HepG2 (cell line): ENCODE measurements around the gene ACSM6.

Experiments
- GTF2F1 ChIP-seq: fragments of 150-350 bp; IDR thresholded peaks from 2 replicates; pipeline ENCODE4 v1.6.1; 2014; ENCODE audit warnings: low read length
- TF ChIP-seq, protein P1 (sequence below): sonication (generic); formaldehyde crosslinking; IDR thresholded peaks from 2 replicates; pipeline ENCODE4 v1.5.0; 2020; ENCODE audit warnings: mild to moderate bottlenecking, missing genetic modification reagents, moderate library complexity
- TF ChIP-seq, protein P2 (sequence below): sonication (generic); formaldehyde crosslinking; IDR thresholded peaks from 2 replicates; pipeline ENCODE4 v1.4.0; 2020; ENCODE audit warnings: missing genetic modification reagents

DNA sequence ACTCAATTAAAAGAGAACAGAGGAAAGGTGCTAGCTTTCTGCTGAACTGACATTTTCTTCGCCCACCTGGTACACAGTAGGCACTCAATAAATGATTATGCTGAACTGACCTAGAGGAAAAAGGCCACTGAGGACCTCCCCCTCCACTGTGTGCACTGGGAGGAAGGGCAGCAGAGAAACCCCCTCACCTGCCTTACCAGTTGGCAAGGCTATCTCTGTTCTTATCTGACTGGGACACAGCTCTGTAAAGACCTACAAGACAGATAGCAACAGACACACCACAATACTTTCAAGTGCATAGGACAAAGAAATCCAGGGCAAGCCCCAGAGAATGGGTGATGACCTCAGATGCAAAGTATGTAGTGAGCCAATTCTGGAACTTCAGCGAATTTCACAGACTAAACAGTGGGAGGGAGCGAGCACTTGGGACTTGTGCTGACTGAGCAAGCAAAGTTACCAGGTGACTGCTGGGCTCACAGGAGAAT, 66.4 kb downstream of the ACSM6 start:
- no peak for TF ChIP-seq GTF2F1
- TF ChIP-seq, protein P1, sequence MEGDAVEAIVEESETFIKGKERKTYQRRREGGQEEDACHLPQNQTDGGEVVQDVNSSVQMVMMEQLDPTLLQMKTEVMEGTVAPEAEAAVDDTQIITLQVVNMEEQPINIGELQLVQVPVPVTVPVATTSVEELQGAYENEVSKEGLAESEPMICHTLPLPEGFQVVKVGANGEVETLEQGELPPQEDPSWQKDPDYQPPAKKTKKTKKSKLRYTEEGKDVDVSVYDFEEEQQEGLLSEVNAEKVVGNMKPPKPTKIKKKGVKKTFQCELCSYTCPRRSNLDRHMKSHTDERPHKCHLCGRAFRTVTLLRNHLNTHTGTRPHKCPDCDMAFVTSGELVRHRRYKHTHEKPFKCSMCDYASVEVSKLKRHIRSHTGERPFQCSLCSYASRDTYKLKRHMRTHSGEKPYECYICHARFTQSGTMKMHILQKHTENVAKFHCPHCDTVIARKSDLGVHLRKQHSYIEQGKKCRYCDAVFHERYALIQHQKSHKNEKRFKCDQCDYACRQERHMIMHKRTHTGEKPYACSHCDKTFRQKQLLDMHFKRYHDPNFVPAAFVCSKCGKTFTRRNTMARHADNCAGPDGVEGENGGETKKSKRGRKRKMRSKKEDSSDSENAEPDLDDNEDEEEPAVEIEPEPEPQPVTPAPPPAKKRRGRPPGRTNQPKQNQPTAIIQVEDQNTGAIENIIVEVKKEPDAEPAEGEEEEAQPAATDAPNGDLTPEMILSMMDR (CRISPR knock-in tag), result no peak
- TF ChIP-seq, protein P2, sequence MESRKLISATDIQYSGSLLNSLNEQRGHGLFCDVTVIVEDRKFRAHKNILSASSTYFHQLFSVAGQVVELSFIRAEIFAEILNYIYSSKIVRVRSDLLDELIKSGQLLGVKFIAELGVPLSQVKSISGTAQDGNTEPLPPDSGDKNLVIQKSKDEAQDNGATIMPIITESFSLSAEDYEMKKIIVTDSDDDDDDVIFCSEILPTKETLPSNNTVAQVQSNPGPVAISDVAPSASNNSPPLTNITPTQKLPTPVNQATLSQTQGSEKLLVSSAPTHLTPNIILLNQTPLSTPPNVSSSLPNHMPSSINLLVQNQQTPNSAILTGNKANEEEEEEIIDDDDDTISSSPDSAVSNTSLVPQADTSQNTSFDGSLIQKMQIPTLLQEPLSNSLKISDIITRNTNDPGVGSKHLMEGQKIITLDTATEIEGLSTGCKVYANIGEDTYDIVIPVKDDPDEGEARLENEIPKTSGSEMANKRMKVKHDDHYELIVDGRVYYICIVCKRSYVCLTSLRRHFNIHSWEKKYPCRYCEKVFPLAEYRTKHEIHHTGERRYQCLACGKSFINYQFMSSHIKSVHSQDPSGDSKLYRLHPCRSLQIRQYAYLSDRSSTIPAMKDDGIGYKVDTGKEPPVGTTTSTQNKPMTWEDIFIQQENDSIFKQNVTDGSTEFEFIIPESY (CRISPR knock-in tag), result no peak
